Superior temporal gyrus (tissue), 1 donor: ENCODE data around the gene LAMC2.

Source experiments
- DNase-seq: peaks from one replicate; pipeline ENCODE4 v3.0.0-alpha.2; 2016; ENCODE audit errors: extremely low spot score

LAMC2 gene

DNA sequence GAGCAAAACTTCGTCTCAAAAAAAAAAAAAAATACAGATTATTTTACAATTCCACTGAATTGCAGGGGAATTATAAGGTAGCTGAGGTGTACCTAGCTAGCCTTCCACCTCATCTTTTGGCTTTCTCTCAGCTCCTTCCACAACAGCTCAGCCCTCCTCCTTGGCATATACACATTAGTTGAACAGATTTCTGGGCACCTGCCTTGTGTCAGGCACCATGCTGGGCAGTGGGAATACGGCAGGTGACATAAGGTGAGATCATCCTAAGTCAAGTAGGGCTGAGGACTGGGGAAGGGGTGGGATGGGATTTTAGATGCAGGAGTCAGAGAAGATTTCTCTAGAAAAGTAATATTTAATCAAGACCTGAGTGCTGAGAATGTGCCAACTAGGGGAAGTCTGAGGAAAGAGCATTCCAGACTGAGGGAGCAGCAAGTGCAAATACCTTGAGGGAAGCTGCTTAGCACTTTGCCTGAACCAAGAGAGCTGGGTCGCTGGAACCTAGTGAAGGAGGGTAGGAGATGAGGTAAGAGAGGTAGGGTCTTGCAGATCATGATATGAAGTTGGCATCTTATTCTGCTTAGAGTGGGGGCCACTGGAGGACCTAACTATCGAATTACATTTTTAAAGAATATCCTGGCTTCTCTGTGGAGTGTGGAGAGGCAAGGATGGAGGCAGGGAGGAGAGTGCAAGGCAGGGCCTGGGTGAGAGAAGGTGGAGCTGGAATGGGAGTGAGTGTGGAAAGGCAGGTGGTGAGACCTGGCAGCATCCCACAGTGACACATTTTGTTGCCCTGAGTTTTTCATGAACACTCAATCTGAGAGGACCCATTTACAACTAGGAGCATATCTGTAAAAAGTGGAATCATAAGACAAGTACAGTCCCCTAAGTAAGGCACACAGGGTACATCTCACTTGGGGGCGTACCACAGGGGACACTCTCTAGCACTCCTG, 28.2 kb downstream of the LAMC2 start:
- no peak for DNase-seq

DNA sequence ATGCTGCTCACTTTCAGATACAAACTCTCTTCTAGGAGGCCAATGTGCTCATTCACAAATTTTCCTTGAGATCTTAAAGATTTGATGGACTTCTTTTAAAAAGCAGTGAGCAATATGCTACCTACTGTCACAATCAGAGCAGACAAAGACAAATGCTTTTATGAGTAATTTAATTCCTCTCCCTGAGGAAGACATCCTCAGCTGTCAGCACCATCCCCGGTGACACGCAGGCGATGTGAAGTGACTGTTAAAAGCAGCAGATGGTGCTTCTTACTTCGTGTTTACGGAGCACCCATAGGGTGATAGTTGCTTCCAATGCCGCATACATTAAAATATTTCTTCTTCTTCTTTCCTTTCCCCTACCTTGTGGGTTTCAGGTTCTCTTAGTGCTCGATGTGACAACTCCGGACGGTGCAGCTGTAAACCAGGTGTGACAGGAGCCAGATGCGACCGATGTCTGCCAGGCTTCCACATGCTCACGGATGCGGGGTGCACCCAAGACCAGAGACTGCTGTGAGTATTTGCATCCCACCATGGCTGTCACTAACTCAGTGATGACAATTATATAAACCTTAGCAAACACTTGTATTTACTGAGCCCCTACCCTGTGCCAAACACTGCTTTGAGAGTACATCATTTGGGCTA, 29.1 kb downstream of the LAMC2 start:
- DNase-seq, result no peak

DNA sequence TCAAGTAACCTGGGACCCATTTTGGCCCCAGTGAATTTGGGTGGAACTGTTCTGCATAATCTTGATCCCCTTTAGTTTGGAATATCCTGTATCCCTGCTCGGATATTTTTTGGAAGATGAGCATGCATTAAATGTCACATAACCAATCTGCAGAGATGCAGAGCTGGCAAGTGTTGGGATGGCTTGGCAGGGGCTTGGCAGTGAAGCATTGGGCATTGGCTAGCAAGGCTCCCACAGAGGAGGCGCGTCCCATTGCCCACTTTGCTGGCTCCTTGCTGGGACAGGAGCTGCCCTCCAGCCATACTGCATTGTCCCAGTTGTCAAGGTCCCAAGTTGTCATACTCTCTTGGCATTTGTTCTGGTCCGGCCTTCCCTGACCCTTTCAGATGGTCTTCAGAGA, 29.9 kb downstream of the LAMC2 start:
- no peak for DNase-seq

DNA sequence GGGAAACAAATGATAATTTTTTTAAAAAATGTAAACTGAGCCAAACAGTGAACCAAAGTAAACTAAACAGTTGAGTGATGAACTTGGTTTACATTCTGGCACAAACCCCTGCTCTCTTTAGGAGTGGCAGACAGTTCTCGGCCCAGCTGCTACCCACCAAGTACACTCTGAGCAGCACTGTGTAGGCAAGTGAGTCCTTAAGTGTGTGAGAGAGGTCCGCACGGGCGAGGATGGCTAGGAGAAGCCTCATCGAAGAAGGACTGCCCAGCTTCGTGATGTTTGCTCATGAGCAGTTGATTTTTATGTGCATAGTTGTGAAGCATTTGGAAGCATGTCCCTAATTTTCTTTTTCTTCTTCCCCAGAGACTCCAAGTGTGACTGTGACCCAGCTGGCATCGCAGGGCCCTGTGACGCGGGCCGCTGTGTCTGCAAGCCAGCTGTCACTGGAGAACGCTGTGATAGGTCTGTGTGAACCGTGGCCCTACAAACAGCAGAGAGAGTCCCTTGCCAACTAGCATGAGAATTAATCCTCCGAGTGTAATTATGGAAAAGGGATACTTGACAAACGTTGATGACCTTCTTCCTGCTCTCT, 32.1 kb downstream of the LAMC2 start:
- DNase-seq, result no peak

DNA sequence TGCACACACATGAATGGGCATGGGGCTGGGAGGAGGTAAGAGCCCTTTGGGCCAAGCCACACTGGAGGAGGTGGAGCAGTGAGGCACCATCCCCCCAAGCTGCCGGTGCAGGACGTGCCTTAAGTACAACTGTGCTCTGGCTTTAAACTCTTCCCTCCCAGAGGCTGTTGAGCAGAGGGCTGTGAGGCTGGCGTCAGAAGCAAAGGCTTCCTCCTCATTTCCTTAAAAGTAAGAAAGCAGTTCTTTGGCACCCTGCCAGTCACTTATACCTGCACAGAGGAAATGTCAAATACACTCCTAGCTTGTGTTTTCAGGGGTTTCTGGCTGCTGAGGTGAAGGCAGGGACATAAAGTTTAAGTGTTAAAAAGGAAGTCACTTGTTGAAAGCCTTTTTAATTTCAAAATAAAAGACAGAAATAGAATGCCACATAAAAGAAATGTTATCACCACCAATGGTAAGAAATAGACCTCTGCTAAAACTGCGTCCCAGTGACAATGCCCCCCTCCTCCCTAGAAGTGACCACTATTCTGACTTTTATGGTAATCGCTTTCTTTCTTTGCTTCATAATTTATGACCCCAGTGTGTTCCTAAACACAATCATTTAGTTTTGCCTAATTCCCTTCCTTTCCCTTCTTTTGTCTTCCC, 33.0 kb downstream of the LAMC2 start:
- no peak for DNase-seq

DNA sequence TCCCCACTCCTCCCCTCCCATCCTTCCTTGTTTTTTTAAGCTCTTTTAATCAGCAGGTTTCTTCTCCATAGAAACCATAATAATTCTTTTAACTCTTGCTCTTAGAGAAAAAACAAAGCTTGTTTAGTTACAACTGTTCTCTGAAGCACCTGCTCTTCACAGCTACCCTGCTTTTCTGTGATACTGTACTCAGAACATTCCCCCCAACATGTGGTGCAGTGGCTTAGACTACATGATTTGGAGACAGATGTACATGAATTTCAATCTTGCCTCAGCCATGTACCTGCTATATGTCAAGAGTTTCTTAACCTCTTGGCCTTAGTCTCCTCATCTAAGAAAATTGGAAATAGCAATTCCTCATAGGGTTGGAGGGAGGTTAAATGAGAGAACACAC, 33.5 kb downstream of the LAMC2 start:
- DNase-seq, result no peak

DNA sequence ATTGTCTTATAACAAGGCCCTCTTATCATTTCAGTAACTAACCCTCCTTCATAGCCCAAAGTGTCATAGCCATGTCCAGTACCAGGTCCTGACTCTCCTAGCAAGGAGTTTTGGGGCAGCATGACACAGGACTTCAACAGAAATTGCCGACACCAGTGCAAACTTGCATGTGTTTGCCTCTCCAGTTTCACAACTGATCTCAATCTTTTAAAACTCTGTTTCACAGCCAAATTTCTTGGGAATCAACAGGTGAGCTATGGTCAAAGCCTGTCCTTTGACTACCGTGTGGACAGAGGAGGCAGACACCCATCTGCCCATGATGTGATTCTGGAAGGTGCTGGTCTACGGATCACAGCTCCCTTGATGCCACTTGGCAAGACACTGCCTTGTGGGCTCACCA, 36.8 kb downstream of the LAMC2 start:
- DNase-seq, result no peak

DNA sequence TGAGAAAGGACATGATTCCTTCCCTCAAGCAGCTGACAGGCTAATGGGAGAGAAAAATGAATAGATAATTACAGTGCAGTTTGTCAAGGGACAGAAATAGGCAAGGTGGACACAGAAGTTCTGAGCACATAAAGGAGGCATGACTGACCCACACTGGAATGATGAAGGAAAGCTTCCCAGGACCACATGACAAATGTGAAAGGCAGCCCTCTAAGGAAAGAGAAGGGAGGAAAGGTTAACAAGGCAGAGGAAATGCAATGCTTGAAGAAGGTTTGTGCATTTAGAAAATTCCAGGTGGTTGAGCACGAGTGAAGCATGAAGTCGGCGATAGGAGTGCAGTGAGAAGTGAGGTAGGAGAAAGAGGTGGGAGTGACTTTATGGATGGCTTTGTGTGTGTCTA, 37.4 kb downstream of the LAMC2 start:
- no peak for DNase-seq

DNA sequence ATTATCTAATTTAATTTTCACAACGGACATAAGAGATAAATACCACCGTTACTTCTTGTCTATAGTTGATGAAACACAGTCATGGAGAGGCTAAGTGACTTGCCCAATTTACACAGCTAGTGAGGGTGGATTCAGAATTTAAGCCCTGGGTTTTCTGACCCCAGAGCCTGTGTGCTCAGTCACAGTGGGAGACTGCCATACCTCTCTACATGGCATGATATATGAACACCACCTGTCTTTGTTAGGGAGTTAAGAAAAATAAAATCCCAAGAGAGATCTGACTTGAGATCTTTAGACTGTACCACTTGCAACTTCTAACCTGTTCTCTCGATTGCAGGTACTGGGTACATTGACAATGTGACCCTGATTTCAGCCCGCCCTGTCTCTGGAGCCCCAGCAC, 40.3 kb downstream of the LAMC2 start:
- no peak for DNase-seq

DNA sequence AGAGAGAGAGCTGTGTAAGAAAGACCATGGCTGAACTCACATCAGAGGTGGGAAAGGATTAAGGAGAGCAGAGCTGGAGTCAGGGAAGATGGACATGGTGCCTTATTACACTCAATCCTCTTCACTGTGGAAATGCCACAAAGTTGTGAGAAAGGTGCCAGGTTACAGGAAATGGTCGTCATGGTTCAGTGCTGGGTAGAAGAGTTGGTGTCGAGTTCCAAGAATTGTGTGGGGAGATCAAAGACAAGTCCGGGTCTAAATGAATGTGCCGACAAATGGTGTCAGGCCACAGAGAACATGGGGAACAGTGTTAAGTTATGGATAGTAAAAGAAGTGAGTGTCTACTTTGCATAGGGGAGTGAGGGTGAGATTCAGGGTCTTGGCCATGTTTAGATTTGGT, 40.9 kb downstream of the LAMC2 start:
- DNase-seq, result no peak

DNA sequence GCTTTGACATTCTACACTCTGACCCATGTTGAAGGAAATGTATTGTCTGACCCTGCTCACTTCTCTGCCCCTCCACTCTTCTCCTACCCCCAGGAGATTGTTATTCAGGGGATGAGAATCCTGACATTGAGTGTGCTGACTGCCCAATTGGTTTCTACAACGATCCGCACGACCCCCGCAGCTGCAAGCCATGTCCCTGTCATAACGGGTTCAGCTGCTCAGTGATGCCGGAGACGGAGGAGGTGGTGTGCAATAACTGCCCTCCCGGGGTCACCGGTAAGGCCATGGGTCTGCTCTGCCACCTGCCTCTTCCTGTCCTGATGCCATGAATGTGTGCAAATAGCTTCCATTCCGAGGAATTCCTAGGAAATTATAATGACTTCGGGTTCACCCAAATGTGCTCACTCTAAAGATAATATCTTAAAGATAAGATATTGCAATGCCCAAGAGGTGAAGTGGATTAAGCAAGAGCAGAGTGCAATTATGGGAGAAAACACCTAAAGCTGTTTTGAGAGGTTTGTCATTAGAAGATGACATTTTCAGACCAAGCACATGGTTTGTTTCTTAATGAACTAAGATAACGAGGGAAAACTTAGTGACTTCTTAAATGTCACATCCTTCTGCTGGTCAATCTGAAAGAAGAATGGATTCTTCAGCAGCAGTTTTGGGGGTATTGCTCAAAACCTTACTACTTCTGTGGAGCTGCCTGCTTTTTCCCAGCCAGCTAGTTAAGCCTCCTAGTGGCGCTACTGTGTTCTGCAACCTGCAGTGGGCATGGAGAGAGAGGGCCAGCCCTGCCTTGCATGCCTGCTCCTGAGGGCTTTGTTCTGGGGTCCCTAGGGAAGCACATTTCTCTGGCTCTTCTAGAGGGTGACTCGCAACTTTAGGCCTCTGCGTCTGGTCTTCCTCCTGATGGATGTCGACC, 41.6 kb downstream of the LAMC2 start:
- DNase-seq, result no peak

DNA sequence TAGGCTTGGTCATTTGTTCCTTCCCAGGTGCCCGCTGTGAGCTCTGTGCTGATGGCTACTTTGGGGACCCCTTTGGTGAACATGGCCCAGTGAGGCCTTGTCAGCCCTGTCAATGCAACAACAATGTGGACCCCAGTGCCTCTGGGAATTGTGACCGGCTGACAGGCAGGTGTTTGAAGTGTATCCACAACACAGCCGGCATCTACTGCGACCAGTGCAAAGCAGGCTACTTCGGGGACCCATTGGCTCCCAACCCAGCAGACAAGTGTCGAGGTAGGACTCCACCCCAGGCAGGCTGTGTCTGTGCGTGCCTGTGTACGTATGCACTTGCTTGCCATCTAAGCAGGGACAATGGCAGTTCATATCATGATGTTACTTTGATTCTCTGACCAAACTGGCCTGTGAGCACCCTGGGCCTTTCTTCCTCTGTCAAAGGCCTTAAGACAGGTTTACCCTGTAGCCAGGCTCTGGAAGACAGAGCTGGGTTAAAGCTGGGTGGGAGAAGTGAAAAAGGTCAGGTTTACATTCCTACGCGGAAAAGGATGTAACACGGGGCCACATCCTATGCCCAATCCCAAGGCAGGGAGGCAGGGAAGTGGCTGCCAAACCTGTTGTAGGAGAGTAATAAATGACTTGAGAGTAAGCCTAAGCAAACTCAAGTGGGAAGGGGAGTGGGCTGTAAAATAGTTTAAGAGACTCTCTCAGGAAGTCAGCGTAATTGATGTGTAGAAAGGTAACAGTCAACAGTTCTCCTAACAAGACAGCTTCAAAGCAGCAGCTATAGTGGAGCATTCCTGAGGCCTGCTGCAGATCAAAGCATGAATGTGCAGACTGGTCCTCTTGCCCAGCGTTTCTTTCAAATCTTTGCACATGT, 42.5 kb downstream of the LAMC2 start:
- no peak for DNase-seq

DNA sequence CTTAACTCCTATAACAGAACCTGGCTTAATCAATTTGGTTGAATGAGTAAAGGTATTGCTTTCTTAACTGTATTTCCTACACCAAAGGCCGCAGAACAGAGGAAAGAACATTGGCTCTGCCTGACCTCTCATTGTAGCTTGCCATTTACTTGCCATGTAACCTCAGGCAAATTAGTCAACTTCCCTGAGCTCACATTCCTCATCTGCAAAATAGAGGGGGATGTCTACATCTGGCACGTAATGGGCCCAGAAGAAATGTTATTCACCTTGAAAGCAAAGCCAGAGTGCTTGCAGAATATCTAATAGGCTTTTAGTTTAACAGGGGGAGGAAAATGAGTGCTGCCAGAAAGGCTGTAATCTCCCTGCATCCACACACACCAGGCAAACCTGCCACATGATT, 44.3 kb downstream of the LAMC2 start:
- no peak for DNase-seq

DNA sequence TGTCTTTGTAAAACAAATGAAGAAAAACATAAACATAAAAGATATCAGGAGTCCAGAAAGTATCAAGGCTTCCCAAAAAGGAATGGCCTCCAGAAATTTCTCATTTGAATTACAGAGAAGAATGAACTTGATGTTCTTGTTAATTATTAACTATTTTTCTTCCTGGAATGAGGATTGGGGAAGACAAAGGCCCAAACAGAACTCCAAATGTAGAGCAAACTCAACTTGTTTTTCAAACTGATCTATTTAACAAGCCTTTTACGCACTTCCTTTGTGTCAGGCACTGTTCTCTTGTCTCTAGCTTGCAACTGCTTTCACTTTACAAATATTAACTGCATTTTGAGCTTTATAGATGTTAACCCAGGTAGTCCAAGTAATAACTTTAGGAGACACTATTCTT, 45.5 kb downstream of the LAMC2 start:
- DNase-seq, result no peak

DNA sequence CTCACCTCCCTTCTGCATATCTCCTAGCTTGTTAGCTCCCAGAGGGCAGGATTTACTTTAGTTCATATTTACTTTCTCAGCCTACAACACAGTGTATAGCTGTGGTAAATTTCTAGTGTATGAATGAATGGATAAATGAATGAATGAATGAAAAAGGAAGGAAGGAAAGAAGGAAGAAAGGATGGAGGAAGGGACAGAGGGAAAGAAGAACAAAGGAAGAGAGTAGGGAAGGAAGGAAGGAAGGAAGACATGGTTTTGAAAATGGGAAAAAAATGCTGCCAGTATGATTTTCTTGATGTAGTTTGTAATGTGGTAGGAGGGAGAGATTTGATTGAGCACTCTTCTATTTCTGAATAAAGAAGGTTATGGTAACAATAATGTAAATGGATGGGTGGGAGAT, 47.0 kb downstream of the LAMC2 start:
- DNase-seq, result no peak

DNA sequence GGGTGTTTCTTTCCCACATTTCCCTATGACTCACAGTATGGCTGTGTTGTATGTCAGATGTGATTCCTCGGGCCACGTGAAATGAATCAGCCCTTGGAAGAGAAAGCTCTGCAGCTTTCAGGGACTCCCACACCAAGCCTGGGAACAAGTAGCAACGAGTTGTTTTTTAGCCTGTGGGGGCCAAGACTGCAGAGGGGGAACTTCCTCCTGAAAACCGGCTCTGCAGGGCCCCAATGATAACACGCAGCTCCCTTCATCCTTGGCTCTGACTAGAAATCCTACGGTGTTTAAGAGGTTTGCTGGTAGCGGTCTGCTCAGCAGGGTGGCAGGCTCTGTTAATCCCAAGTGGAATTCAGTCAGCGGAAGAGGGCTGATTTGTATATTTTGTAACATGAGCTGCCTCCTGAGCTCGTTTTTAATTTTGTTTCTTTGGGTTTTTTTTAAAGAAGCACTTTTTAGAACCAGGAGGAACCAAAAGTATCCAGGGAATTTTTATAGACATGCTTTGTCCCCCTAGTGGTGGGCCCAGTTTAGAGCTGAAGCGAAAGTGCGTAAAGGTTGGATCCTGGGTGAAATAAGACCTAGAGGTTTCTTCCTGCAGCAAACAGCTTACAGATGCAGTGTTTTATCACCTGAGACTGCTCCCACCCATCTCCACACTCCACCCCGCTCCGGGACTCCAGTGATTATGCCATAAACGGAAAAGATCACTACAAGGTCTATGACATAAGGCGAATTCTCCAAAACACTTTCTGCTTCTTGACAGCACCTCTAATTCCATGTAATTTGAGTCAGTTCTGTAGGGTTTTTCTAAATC, 48.8 kb downstream of the LAMC2 start:
- peak; percentile 64 for DNase-seq

DNA sequence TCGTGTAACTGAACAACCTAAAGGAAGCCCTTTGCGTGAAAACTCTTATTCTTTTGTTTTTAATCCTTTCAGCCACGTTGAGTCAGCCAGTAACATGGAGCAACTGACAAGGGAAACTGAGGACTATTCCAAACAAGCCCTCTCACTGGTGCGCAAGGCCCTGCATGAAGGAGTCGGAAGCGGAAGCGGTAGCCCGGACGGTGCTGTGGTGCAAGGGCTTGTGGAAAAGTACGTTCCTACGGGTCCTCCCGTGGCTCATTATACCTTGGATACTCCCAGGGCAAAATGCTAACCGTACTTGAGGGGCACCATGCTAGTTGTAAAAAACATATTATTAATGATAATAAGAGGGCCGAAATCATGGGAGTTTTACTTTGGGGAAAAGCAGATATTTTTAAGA, 49.4 kb downstream of the LAMC2 start:
- no peak for DNase-seq

DNA sequence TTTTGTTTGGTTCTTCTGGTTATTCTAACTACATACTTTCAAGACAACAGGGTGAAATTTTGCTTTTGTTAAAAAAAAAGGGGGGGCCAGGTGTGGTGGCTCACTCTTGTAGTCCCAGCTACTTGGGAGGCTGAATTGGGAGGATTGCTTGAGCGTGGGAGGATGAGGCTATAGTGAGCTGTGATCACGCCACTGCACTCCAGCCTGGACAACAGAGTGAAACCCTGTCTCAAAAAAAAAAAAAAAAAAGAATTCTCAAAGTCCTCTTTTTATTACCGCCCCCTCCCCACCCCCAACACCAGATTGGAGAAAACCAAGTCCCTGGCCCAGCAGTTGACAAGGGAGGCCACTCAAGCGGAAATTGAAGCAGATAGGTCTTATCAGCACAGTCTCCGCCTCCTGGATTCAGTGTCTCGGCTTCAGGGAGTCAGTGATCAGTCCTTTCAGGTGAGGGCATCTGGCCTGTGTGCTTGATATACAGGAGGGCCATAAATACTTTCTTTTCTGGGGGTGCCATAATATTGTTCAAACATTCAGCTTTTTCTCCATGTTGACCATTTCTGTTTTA, 50.2 kb downstream of the LAMC2 start:
- no peak for DNase-seq

DNA sequence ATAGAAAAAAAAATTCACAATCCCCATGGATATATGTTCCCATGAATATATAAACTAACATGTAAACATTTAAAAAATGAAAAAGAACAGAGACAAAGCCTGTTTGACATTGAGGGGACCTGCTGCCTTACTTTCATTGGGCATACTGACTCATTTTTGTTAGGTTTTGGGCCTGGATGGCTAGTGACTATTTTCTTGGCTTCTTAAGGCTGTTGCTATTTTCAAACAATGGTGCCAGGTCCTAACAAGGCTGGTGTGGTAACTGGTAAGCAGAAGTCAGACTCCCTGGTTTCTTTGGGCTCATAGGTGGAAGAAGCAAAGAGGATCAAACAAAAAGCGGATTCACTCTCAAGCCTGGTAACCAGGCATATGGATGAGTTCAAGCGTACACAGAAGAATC, 51.0 kb downstream of the LAMC2 start:
- no peak for DNase-seq
